Stimulated activated CD4-positive, alpha-beta T cell treated with anti-CD3 and anti-CD28 coated beads, Interleukin-12 subunit alpha, Interleukin-12 subunit beta, amount 100 ng/mL, for 48 hours (primary cell): Measurements from ENCODE around the gene KCNK5.

Experiments used
- DNase-seq, 3 donors: peaks; one replicate each; pipeline ENCODE4 v3.0.0-alpha.2; 2020; ENCODE audit warnings: low read depth in 2 of 3, low spot score in 1 of 3

The KCNK5 gene

GRCh38 chr6:39217177-39217864 is 12.0 kb downstream of the KCNK5 start:
- no peak for DNase-seq

GRCh38 chr6:39215640-39216158 is 13.6 kb downstream of the KCNK5 start:
- no peak for DNase-seq

- no peak for DNase-seq
These were observed 14.2 kb downstream of the KCNK5 start for GRCh38 chr6:39214846-39215639.

GRCh38 chr6:39214120-39214813 is 15.0 kb downstream of the KCNK5 start:
- no peak for DNase-seq

GRCh38 chr6:39213195-39213920 is 15.9 kb downstream of the KCNK5 start:
- DNase-seq: no peak

- no peak for DNase-seq
These were observed 18.1 kb downstream of the KCNK5 start for GRCh38 chr6:39211183-39211582.

GRCh38 chr6:39210450-39210849 is 18.8 kb downstream of the KCNK5 start:
- no peak for DNase-seq

- no peak for DNase-seq
These were observed 19.4 kb downstream of the KCNK5 start for GRCh38 chr6:39209911-39210310.

- no peak for DNase-seq
These were observed 19.9 kb downstream of the KCNK5 start for GRCh38 chr6:39209360-39209811.

GRCh38 chr6:39208223-39208739 is 21.0 kb downstream of the KCNK5 start:
- no peak for DNase-seq

GRCh38 chr6:39207416-39208222 is 21.7 kb downstream of the KCNK5 start:
- no peak for DNase-seq

- no peak for DNase-seq
These were observed 23.0 kb downstream of the KCNK5 start for GRCh38 chr6:39206250-39206721.

GRCh38 chr6:39204646-39205244 is 24.5 kb downstream of the KCNK5 start:
- DNase-seq: no peak

- no peak for DNase-seq
These were observed 25.1 kb downstream of the KCNK5 start for GRCh38 chr6:39204160-39204495.

GRCh38 chr6:39203436-39204159 is 25.7 kb downstream of the KCNK5 start:
- no peak for DNase-seq

GRCh38 chr6:39202166-39202565 is 27.1 kb downstream of the KCNK5 start:
- no peak for DNase-seq

GRCh38 chr6:39200498-39201020 is 28.7 kb downstream of the KCNK5 start:
- DNase-seq: no peak

- no peak for DNase-seq
These were observed 29.3 kb downstream of the KCNK5 start for GRCh38 chr6:39199976-39200375.
